ENCODE results near the gene PHGDH.
A peak's percentile ranks its signal among the peaks of the same experiment; 100 is the strongest.

PHGDH gene

GRCh38 chr1:119731741-119732430 lies 20.2 kb downstream of the PHGDH start:
- no peak for DNase-seq (ENCODE audit: low spot score)

GRCh38 chr1:119732465-119733168 lies 20.9 kb downstream of the PHGDH start:
- no peak for DNase-seq (ENCODE audit: low spot score)

- DNase-seq (ENCODE audit: low spot score), result no peak
These were observed 22.0 kb downstream of the PHGDH start for GRCh38 chr1:119733754-119734153.

GRCh38 chr1:119735217-119735616 lies 23.5 kb downstream of the PHGDH start:
- DNase-seq (ENCODE audit: low spot score), result no peak

GRCh38 chr1:119736649-119737039 lies 24.9 kb downstream of the PHGDH start:
- DNase-seq (ENCODE audit: low spot score), result no peak

- DNase-seq (ENCODE audit: low spot score), result no peak
These were observed 25.4 kb downstream of the PHGDH start for GRCh38 chr1:119737040-119737682.

- DNase-seq (ENCODE audit: low spot score), result no peak
These were observed 26.5 kb downstream of the PHGDH start for GRCh38 chr1:119738100-119738720.

GRCh38 chr1:119739150-119739549 lies 27.4 kb downstream of the PHGDH start:
- DNase-seq (ENCODE audit: low spot score), result no peak

GRCh38 chr1:119740261-119740660 lies 28.5 kb downstream of the PHGDH start:
- no peak for DNase-seq (ENCODE audit: low spot score)

GRCh38 chr1:119740896-119741780 lies 29.4 kb downstream of the PHGDH start:
- DNase-seq (ENCODE audit: low spot score), result no peak

- DNase-seq (ENCODE audit: low spot score), result peak; percentile 16
These were observed 30.5 kb downstream of the PHGDH start for GRCh38 chr1:119742202-119742601.

GRCh38 chr1:119742677-119743076 lies 30.9 kb downstream of the PHGDH start:
- DNase-seq (ENCODE audit: low spot score), result no peak

- no peak for DNase-seq (ENCODE audit: low spot score)
These were observed 31.6 kb downstream of the PHGDH start for GRCh38 chr1:119743308-119743707.

- DNase-seq (ENCODE audit: low spot score), result peak; percentile 70
These were observed 32.3 kb downstream of the PHGDH start for GRCh38 chr1:119743776-119744597.

- DNase-seq (ENCODE audit: low spot score), result no peak
These were observed 32.8 kb downstream of the PHGDH start for GRCh38 chr1:119744598-119744942.

- DNase-seq (ENCODE audit: low spot score), result no peak
These were observed 33.3 kb downstream of the PHGDH start for GRCh38 chr1:119745034-119745433.

- no peak for DNase-seq (ENCODE audit: low spot score)
These were observed 35.7 kb downstream of the PHGDH start for GRCh38 chr1:119747451-119747850.

- no peak for DNase-seq (ENCODE audit: low spot score)
These were observed 36.3 kb downstream of the PHGDH start for GRCh38 chr1:119748040-119748439.

- DNase-seq (ENCODE audit: low spot score), result no peak
These were observed 40.9 kb downstream of the PHGDH start for GRCh38 chr1:119752592-119752991.

GRCh38 chr1:119758584-119758983 lies 46.9 kb downstream of the PHGDH start:
- DNase-seq (ENCODE audit: low spot score), result no peak

GRCh38 chr1:119762409-119762808 lies 50.7 kb downstream of the PHGDH start:
- DNase-seq (ENCODE audit: low spot score), result no peak
